Activated CD4-positive, alpha-beta T cell treated with anti-CD3 and anti-CD28 coated beads, Interleukin-2, amount 50 U/mL, for 48 hours (primary cell): ENCODE results near the gene KBTBD3.
"Not testable (repeated sequence)": the region's sequence is repeated elsewhere in the genome, so short reads cannot be mapped to it uniquely, and the experiment has no call there.

Experiments
- DNase-seq, 2 experiments: peaks; one replicate each; pipeline ENCODE4 v3.0.0-alpha.2; 2020

Gene KBTBD3

DNA sequence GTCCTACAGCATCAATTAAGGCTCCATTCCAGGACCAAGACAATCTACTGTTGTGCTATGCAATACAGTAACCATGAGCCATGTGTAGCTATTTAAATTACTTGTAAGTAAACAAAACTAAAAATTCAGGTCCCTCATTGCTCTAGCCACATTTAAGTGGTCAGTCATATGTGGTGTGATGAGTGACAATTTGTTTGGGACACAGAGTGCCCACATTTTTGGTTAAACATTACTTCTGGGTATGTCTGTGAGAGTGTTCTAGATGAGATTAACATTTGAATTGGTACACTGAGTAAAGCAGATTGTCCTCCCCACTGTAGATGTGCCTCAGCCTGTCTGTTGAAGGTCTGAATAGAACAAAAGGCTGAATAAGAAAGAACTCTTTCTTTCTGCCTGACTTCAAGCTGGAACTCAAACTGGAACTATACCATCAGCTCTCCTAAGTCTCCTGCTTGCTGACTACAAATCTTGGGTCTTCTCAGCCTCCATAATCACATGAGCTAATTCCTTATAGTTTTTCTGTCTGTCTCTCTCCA, 15.8 kb downstream of the KBTBD3 start:
- DNase-seq, result no peak

DNA sequence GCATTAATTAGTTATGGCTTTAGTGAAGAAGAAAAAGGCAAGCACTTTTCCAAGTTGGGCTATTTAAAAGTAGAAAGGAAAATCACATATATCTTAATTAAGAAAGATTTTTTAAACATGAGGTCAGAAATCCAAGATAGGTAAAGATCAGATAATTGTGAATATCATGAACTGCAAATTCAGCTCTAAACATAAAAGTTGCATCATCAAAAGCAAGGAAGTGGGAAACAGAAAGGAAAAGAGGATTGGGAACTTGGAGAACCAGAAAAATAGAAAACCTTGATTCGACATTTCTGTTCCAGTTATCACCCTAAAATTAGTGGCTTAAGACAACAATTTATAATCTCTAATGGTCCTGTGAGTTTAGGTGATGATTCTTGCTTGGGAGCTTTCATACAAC, 17.5 kb downstream of the KBTBD3 start:
- no peak for DNase-seq

DNA sequence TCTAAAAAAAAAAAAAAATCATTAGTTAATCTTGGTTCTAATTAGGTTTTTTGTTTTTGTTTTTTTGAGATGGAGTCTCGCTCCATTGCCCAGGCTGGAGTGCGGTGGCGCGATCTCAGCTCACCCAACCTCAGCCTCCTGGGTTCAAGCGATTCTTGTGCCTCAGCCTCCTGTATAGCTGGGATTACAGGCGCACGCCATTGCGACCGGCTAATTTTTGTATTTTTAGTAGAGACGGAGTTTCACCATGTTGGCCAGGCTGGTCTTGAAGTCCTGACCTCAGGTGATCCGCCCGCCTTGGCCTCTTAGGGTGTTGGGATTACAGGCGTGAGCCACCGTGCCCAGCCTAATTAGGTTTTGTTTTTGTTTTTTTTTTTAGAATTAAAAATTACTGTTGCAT, 18.8 kb downstream of the KBTBD3 start:
- DNase-seq, result not testable (repeated sequence)

DNA sequence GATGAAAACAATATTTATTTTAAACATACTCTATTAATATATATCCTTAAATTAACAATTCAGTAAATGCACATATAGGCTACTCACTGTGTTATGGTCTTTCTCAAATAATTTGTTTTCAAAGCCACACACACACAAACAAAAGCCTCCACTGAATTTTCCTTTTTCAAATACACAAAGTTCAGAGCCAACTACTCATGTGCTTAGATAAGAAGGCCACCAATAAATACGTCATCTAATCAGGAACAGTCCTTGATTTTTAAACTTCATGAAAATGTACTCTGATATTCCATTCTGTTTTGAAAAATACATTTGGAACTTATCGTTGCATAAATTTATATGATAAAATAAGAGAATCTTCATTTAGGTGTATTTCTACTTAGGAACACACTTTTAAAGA, 26.0 kb downstream of the KBTBD3 start:
- no peak for DNase-seq

DNA sequence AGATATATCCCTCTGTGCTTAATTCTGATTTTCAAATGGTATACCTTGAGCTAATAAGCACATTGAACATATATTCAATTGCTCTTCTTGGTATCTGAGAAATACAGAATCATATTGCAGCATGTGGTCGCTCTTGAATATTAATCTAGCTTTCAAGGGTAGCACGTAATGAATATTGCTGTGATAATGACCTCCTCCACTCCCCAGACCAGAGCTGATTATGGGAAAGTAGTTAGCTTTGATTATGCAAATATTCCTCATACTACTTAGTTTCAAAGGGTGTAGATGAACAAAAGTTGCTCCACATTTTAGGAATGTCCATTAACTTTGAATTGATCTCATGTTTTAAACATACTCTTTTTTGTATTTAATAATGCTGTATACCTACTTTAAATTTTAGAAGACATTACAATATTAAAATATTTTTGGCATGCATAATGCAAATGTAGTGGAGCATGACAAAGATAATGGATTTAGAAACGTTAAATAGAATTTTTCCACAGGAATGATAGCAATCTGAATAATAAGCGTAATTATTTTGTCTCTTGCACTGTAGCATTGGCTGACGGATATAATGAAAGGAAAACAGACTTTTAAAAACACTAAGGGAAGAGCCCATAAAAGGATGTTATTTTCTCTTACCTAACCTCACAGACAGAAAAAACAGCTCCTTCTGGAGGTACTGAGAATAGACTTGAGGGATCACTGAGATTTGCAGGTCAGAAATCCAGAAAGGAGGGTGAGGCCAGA, 27.2 kb downstream of the KBTBD3 start:
- DNase-seq, result no peak

DNA sequence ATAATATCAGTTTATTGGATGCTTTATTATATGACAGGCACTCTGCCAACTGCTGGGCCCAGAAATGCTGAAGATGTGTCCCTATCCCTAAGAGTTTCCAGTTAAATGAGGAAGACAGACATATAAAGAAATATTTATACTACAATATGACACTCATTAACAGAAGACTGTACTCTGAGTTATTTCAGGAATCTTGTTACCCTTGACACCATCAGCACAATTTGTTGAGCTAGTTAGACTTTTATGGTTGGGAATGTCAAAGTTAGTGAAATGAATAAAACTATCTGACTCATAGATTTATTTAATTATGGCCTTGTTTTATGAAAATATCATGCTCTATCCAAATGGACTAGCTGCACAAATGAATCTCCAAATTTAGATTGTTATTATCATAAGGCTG, 29.5 kb downstream of the KBTBD3 start:
- DNase-seq, result no peak

DNA sequence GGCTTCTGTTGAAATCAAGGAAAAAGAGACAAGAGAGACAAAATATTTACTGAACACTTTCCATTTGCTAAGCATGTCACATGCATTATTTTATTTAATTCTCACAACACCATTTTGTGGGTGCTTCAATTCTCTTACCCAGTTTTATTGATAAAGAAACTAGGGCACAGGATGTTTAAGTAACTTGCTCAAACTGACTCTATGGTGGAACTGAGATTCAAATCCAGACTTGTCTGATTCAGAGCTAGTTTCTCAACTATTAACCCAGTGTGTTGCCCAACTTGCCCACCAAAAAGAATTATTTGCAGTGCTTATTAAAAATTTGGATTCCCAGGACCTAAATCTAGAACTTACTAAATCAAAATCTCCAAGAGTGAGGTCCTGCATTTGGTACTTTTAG, 33.6 kb downstream of the KBTBD3 start:
- no peak for DNase-seq

DNA sequence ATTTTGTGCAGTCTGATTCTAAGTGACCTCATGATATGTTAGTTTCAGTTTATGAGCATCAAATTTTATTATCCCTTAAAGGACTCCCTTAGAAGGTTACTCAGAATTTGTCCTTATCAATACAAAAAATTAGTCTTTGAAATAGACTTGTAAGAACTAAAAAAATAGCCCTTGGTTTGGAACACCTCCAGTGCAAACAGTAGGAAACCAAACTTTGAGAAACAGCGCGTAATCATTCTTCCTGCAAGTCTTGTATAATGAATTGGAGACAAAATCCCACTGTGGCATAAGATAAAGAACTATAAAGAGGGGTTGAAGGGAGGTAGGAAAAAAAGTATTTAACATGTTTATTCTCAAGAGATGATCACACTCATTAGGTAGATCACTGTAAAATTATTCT, 44.3 kb downstream of the KBTBD3 start:
- DNase-seq, result no peak

DNA sequence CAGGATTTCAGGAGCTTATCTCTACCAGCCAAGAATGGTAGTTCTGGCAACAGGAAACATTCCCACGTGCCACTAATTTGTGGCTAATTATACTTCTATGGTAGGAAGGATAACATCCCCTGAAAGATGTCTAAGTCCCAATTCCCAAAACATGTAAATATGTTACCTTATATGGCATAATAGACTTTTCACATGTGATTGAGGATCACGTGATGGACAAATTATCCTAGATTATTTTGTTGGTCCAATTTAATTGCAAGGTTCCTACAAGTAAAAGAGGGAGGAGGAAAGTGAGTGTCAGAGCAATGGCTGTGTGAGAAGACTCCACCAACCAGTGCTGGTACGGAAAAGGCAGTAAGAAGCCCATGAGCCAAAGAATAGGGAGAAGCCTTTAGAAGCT, 45.2 kb downstream of the KBTBD3 start:
- DNase-seq, result no peak

DNA sequence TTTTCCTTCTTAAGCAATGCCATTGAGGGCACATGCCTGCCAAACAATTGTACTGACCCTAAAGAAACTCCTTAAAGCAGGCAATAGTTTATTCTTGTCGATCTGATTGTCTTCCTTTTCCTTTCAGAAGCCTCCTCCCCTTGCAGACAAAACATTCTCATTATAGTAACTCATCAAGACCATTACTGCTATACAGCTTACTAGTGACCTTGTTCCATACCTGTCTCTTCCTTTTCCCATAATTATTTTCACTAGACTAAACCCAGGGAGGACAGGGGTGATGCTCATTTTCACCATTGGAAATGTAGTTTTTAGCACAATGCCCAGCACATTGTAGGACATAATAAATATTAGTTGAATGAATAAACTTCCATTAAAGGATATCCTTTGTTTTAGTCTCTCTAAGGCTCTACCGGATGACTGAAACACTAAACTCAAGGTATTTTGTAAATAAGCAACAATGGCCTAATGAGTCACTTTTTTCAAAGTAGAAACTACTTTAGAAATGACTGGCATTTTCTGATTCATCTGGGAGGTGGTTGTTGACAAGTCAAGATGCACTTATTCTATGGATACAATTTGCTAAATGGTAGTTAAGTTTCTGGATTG, 45.8 kb downstream of the KBTBD3 start:
- no peak for DNase-seq

DNA sequence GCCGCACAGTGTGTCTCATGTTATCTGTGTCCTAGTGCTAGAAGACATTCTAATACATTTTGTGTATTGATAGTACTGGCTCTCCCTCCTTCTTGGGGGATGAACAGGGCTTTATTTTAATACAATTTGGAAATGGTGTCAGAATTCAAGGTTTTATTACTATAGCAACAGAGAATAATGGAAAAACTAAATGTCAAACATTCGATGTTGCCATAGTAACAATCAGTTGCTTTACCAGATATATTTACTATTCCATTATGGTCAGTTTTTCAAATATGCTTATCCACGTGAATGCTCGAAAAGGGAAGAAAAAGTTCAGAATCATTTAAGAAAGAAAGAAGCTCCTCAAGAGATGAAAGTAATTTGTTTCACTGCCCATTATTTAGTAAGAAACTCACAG, 46.5 kb downstream of the KBTBD3 start:
- DNase-seq, result no peak

DNA sequence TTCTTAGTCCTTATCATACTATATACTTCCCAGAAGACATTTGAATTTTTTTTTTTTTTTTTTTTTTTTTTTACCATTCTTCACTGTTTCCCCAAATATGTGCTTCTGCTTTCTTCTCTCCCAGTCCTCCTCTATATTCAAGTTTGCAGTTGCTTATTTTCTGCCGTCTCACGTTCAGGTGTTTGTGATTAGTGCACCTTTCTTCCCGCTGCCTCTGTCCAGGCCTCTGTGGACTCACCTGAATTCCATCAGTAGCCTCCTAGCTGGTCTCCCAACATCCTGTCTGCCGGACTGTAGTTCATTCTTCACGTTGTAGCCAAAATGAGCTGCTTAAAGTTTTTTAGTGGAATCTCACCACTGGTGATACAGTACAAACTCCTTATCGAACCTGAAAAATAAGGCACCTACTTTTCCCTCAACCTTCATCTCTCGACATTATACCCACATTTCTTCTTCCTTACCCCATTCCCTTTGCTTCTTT, 54.3 kb downstream of the KBTBD3 start:
- DNase-seq, result peak in 1 of 2 experiments; percentile 3

DNA sequence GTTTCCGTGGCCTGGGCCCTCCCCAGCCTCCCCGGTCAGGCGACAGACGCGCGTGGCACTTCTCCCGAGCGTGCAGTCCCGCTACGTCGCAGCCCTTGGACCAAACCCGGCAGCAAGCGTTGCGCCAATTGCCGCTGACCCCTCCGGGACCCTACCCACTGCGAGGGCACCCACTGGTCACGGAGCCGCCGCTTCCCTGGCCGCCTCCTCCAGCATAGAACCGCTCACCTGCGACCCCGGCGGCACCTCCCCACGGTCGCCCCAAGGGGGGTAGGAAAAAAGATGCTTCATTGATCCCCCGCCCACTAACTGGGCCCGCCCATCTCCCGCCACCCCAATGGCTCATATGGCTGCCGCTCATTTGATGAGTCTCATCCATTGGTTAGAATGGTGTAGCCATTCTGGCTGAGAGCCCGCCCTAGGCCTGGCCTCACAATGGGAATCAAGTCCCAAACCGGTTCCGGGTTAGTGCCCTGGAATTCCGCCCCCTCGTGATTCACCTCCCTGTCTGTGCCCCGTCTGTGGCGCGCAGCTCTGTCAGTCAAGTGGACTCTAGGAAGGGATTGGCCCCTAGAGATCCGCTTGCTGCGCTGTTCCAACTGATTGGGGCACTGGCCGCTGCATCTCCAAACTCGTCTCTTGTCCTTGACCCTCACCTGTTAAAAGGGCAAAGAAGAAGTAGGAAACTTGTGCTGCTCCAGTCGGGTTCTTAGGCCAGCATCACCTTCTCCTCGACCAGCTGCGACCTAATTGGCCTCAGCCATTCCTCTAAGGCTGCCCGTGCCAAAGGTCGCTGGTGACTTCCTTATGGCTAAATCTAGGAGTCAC, 55.0 kb downstream of the KBTBD3 start, which contains the start of gene MSANTD4:
Gene MSANTD4 (minus strand): TSS at position 274 of the 828 bp plus-strand sequence. CDS start 11,323 bp downstream, outside the sequence.
- DNase-seq, result peak; percentile 97 to 98

DNA sequence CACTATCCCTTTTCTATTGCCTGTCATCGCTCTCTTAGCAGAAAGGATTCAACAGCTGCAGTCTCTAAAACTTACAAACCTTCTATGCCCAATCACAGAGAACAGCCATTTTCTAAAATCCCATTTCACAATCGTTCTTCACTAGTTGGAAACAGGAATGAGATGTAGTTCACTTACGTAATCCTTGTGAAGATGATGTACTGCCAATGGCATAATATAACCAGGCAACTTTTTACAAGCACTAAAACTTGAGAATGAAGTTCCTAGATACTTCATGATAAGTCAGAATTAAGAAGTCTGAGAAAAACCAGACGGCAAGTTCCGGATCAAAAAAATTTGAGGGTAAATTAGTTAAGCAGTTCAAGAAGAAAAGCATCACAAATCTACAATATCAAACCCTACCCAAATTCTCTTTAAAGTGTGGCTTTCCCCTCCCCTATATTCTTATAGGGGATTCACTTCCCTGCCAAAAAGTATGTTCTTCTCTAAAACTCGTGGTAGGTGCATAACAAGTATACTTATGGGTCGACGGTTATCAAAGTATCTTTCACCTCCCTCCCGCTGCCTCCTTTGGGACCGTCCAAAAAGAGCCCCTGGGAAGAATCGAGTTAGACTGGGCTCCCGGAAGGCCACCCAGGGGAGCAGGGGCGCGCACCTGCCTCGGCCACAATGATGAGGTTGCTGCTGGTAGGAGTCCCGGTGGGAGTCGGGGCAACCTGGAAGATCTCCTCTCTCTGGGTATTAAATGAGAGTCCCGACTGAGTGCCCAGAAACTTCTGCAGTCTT, 55.8 kb downstream of the KBTBD3 start:
- no peak for DNase-seq

DNA sequence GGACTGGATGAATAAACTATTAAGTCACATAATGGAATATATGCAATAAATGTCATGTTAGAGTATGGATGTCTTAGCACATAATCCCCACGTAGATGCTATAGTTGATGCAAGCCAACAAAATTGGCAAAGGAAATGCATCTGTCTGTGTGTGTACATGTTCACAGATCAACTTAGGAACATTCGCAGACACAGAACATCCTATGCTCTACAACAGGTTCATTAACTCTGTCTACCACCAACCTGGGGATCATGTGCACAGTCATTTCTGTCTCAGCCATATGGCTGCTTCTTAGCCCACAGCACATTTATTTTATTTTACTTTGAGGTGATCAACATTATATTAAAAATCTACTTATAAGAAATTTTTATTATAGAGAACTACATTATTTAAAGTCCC, 60.1 kb downstream of the KBTBD3 start:
- no peak for DNase-seq

DNA sequence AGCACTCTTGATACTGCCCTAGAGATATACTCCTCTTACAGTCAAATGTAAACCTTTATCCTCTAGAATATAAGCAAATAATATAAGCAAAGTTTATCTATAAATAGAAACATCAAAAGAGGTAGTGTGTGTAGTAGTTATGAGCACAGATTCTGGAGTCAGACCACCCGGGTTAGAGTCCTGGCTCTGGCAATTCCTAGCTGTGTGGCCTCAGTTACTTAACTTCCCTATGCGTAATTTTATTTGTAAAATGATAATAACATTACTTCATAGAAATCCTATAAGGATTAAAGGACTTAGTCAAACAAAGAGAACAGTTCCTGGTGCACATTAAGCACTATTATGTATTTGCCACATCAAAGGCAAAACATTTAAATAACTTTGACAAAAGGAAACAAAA, 62.1 kb downstream of the KBTBD3 start:
- no peak for DNase-seq

DNA sequence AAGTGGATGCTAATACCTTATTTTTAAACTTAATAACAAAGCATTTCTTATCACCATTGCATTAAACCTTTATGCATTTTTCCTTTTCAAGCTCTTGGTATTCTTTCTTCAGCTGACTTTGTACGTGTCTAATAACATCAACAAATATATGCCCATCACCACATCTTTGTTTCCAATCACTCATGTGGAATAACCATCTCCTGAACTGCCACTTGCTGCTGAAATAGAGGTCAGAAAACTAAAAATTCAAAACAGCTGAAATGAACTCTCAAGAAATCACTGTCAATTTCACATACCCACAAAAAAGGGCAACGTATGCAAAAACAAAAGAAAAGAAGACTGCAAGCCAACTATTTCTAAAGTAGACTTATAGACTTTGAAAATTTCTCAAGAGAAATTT, 62.5 kb downstream of the KBTBD3 start:
- no peak for DNase-seq

DNA sequence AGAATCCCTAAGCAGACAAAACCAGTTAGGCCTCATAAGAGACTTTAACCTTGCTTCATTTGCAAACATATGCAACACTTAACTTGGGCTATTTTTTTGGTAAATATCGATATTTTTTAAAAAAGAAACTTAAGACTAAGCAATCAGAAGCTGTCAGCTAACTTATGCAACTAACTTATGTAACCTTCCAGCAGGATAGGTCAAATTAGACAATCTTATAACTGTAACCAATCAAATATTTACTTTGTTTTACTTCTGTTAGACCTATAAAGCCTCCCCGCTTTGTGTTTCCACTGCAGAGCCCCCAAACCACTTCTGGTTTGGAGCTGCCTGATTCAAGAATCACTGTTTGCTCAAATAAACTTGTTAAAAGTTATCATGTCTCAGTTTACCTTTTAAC, 63.1 kb downstream of the KBTBD3 start:
- no peak for DNase-seq

DNA sequence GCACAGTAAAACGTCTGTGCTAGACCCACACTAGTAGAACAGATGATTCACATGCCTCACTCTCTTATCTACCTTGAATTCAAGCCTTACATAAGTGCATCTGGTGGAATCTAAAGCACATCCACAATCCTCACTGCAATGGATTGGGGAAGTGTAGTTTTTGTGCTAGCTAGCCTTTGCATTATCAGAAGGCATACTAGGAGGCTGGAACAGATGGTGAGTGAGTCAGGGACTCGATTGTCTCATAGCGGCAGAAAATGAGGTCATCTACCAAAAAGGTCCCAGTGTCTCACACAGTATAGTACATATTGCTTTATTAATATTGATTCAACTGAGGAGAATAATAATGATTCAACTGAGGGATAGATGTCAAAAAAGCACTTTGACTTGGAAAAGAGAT, 64.4 kb downstream of the KBTBD3 start:
- no peak for DNase-seq

DNA sequence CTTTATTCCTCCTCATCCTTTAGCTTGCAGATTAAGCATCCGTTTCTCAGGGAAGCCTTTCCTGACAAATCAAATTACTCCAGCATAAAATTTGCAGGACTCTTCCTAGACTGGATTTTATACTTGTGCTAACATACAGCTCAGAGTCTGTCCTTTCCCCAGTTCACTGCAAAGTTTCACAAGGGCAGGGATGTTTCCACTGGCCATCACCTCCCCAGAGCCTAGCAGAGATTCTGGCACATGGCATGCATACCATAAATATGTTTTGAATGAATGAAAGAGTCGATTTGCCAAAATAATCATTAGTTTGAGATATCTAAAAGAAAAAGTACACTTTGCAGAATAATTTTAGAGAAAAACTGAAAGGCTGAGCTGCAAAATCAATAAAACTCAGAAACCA, 65.7 kb downstream of the KBTBD3 start:
- DNase-seq, result no peak

DNA sequence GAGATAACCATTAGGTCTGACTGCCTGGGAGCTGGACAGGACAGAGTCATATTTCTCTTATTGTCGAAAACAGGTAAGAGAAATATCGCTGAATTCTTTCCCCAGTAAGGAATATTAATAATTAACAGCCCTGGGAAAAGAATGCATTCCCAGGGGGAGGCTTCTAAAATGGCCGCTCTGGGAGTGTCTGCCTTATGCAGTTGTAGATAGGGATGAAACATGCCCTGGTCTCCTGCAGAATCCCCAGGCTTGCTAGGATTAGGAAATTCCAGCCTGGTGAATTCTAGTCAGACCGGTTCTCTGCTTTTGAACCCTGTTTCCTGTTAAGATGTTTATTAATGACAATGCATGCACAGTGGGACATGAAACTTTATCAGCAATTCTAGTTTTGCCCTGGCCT, 74.1 kb downstream of the KBTBD3 start:
- not testable (repeated sequence) for DNase-seq

DNA sequence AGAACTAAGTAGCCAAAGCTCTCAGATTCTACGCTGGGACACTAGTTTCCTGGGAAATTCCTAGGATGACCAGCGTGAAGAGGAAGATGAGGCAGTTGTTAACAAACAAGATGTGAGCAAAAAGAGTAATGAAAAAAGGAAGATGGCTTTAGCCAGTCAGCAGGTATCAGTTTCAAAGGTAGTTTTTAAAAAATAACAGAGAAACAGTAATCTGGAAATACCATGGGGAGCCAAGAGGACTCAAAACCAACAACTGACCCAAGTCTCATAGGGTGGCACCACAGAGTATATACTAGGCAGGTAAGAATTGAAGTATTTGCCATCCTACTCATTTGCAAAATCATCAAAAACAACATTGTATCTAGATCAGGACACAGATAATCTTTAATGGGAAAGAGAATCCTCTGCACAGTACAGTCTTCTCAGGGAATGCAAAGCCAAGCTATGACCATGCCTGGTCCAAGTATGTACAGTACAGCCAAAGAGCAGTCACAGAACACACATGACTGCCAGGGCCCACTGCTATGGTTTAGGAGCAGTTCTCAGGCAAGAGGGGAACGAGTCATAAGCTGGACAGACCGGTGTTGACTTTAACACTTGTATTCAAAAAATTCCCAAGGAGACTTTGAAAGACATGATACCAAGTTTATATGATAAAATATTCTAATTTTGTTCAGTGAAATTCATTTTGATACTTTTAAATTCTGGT, 75.7 kb downstream of the KBTBD3 start:
- DNase-seq, result no peak
